ENCODE data around the gene CFAP100.

CFAP100 gene

DNA sequence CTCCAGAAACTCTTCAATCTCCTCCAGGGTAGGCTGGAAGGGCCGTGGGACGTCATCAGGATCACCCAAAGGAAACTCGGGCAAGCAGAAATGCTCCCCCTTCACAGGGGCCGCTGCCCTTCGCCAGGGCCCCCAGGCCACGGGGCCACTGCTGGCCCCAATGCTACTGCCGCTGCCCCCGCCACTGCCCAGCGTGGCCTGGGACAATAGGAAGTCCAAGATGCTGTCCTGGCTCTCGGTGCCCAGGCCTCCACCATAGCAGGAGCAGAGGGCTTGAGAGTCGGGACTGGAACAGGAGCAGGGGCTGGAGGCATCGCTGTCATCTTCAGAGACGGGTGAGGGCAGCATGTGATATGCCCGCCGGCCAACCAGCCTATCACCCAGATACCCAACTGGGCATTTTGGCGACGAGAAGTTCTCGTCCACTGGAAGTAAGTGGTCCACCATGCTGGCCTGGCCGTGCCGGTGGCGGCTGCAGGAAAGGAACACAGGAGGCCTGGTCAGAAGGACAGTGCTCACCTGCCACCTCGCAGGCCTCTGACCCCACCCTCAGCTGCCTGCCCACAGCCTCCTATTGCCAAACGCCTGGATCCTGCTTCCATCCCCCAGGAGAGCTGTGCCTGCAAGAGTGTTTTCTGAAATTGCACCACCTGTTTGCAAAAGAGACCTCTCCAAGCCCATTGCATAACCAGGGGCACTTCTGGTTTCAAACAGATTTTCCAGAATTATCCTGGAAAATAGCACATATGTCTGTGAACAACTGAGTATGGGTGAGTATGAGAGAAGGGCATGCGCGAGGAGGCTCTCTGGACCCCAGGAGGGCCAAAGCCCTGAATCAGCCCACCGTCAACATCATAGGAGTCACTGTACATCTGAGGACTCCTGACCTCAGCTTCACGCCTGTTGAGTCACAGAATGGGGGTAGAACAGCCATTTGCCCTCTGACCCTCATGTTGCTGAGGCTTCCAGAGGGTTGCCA lies 41.9 kb upstream of the CFAP100 start:
- DNase-seq (ENCODE audit: low spot score): no peak
- H3K27me3 Mint-ChIP-seq (ENCODE audit: low read depth): peaks cover 18% of the 10 kb centered on the region
- no peak overlapping the region for H3K27ac Mint-ChIP-seq
- H3K9me3 Mint-ChIP-seq: no peaks in the 10 kb centered on the region
- H3K4me1 Mint-ChIP-seq (ENCODE audit: low read depth): peaks cover 7% of the 10 kb centered on the region
- H3K4me3 Mint-ChIP-seq: no peak overlapping the region
- H3K36me3 Mint-ChIP-seq (ENCODE audit: low read depth): no peaks in the 10 kb centered on the region

DNA sequence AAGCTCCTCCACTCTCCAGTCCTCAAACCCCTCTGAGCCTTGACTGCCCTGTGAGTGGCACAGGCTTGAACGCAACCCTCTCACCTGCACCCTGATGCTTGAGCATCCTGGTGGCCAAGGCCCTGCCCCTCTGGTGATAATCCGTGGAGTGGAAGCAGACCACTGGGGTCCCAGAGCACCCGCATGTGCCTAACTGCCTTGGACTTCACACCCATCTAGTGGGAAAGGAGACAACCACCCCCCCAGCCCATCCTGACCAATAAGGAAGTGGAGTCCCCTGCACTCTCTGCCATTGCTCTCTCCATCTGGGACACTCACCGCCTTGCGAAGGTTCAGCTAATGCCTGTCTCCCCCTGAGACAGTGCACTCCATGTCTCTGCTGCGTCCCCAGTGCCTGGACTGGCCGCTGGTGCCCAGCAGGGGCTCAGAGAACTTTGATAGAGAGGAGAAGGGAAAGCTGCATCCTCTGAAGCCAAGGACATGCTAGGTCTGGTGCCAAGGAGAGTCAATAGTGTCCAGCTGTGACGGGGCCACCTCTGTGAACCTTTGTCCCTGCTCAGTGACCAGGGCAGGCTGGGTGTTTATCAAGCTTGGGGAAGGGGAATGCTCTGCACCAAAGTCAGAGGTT lies 40.9 kb upstream of the CFAP100 start:
- no peak overlapping the region for H3K27ac Mint-ChIP-seq
- no peak overlapping the region for H3K4me3 Mint-ChIP-seq
- no peaks in the 10 kb centered on the region for H3K9me3 Mint-ChIP-seq
- no peak for DNase-seq (ENCODE audit: low spot score)
- H3K36me3 Mint-ChIP-seq (ENCODE audit: low read depth): no peaks in the 10 kb centered on the region
- H3K27me3 Mint-ChIP-seq (ENCODE audit: low read depth): peaks cover 29% of the 10 kb centered on the region
- peaks cover 11% of the 10 kb centered on the region for H3K4me1 Mint-ChIP-seq (ENCODE audit: low read depth)

- Mint-ChIP-seq H3K9me3 (no peaks in the 10 kb centered on the region), H3K4me3 (no peak overlapping the region), H3K27ac (no peak overlapping the region), H3K4me1 (ENCODE audit: low read depth) (peaks cover 11% of the 10 kb centered on the region), H3K27me3 (ENCODE audit: low read depth) (peaks cover 36% of the 10 kb centered on the region), H3K36me3 (ENCODE audit: low read depth) (no peaks in the 10 kb centered on the region)
- no peak for DNase-seq (ENCODE audit: low spot score)
Measured at GRCh38 chr3:126354776-126355175, 39.9 kb upstream of the CFAP100 start.

DNA sequence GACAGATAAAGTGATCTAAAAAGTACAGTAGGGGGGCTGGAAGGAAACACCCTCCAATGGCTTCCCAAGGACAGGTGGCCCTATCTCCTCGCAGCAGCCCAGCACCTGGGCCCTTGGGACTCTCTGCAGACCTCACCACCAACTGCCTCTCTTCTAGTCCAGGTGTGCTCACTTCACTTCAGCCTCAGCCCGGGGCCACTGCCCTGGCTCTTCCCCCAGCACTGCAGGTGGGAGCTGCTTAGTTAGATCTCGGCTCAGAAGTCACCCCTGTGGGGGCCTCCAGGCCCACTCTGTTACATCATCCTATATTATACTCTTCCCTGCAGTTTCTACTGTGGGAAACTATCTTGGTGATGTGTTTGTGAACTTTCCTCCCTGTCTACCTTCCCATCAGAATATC lies 39.5 kb upstream of the CFAP100 start:
- no peaks in the 10 kb centered on the region for H3K36me3 Mint-ChIP-seq (ENCODE audit: low read depth)
- H3K9me3 Mint-ChIP-seq: no peaks in the 10 kb centered on the region

GRCh38 chr3:126355777-126356372 lies 38.8 kb upstream of the CFAP100 start:
- peaks cover 11% of the 10 kb centered on the region for H3K4me1 Mint-ChIP-seq (ENCODE audit: low read depth)
- no peak overlapping the region for H3K27ac Mint-ChIP-seq
- DNase-seq (ENCODE audit: low spot score): no peak
- peak overlapping the region; percentile 76 for H3K4me3 Mint-ChIP-seq
- H3K9me3 Mint-ChIP-seq: no peaks in the 10 kb centered on the region
- no peaks in the 10 kb centered on the region for H3K36me3 Mint-ChIP-seq (ENCODE audit: low read depth)
- H3K27me3 Mint-ChIP-seq (ENCODE audit: low read depth): peaks cover 43% of the 10 kb centered on the region

More for the DNA sequence above, 39.5 kb upstream of the CFAP100 start:
- H3K4me3 Mint-ChIP-seq: peak overlapping the region; percentile 57
- H3K4me1 Mint-ChIP-seq (ENCODE audit: low read depth): peaks cover 11% of the 10 kb centered on the region
- H3K27ac Mint-ChIP-seq: no peak overlapping the region
- H3K27me3 Mint-ChIP-seq (ENCODE audit: low read depth): peaks cover 41% of the 10 kb centered on the region
- no peak for DNase-seq (ENCODE audit: low spot score)

GRCh38 chr3:126356373-126357264 lies 38.1 kb upstream of the CFAP100 start:
- no peaks in the 10 kb centered on the region for H3K9me3 Mint-ChIP-seq
- DNase-seq (ENCODE audit: low spot score): no peak
- H3K27ac Mint-ChIP-seq: no peak overlapping the region
- H3K27me3 Mint-ChIP-seq (ENCODE audit: low read depth): peaks cover 43% of the 10 kb centered on the region
- H3K4me3 Mint-ChIP-seq: peak overlapping the region; percentile 76
- H3K4me1 Mint-ChIP-seq (ENCODE audit: low read depth): peaks cover 11% of the 10 kb centered on the region
- H3K36me3 Mint-ChIP-seq (ENCODE audit: low read depth): no peaks in the 10 kb centered on the region

DNA sequence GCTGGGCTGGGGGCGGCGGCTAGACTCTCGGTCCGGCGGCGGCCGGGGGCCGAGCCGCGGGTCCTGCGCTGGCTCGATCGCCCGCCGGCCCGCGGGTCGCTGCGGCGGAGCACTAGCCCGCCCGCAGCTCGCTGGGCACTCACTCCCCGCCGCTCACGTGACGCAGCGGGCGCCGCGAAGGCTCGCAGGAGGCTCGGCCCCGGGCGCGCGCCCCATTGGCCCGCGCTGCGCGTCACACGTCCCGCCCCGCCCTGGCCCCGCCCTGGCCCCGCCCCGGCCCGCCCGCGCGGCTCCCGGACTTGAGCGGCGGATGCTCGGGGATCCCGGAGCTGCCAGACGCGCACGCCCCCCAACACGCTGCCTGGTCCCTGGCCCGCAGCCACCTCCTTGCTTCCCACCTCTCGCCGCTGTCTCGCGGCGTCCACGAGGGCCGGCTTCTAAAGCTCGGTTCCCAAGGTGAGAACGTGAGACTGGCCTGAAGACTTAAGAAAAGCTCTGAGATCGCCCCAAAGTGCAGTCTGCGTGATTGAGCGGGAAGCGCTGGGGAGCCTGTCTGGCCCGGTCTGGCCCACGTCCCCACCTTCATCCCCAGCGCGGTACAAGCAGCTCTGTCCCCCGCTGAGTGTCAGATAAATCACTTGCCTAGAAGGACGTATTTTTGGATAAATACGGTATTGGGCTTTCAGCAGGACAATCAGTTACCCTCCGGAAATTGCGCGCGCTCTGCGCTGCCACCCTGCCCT lies 37.2 kb upstream of the CFAP100 start, which contains the start of gene KLF15:
KLF15 (minus strand) TSS at position 114 of the 743 bp plus-strand sequence. CDS start 4,486 bp downstream, outside the sequence.
- Mint-ChIP-seq H3K4me3 (peak within 1 kb of the TSS; percentile 84), H3K27me3 (ENCODE audit: low read depth) (peaks cover 45% of the 10 kb centered on the region), H3K4me1 (ENCODE audit: low read depth) (peaks cover 11% of the 10 kb centered on the region), H3K36me3 (ENCODE audit: low read depth) (no peaks in the 10 kb centered on the region), H3K27ac (no peak within 1 kb of the TSS), H3K9me3 (no peaks in the 10 kb centered on the region)
- peak; percentile 80 for DNase-seq (ENCODE audit: low spot score)

DNA sequence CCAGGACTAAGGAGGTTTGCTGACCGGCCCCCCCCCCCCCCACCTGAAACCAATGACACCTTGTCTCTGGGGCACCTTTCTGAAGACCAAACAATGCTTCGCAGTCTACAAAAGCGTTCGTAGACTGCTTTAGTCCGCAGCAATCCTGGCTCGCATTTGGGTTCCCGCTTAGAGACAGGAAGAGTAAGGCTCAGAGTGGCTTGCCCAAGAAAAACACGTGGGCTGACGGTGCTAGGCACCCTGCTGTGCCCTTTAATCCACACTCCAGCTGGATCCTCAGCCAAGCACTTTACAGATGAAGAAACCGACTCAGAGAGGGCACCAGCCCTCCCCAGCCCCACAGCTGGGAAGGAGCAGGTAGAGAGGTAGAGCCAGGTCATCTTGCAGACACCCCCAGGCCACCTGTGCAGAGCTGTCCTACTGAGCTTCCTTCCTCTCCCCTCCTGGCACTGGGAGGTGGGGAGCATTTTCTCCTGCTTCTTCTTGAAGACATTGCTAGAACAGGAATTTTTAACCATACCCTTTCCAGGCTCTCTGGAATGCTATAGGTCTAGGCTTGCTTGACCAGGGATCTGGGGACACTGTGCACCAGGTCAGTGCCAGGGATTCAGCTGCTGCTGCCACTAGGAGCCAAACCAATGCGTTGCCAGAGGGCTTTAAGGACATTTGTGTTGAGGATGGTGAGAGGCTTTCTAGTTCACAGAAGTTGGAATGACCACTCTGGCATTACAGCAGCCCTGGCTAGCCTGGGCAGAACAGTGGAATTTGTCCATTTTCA lies 36.5 kb upstream of the CFAP100 start:
- Mint-ChIP-seq H3K27me3 (ENCODE audit: low read depth) (peaks cover 46% of the 10 kb centered on the region), H3K27ac (no peak overlapping the region), H3K4me1 (ENCODE audit: low read depth) (peaks cover 11% of the 10 kb centered on the region), H3K9me3 (no peaks in the 10 kb centered on the region), H3K4me3 (peak overlapping the region; percentile 84), H3K36me3 (ENCODE audit: low read depth) (no peaks in the 10 kb centered on the region)
- DNase-seq (ENCODE audit: low spot score): no peak

DNA sequence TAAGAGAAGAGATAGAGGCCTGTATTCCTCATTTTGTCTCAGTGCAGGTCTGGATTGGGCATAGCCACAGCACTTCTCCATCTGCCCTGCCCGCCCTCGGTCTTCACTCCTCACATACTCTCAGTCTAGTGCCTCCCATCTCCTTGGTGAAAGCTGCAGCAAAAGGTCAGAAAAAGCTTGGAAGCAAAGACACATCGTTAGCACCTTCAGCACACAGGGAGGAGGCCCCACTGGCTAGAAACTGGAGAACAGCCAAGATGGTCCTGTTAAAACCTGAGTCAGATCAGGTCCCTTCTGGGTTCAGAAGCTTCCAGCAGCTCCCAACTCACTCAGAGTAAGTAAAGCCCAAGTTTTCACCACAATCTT lies 35.9 kb upstream of the CFAP100 start:
- Mint-ChIP-seq H3K36me3 (ENCODE audit: low read depth) (no peaks in the 10 kb centered on the region), H3K27ac (no peak overlapping the region), H3K9me3 (no peaks in the 10 kb centered on the region), H3K4me3 (no peak overlapping the region), H3K4me1 (ENCODE audit: low read depth) (peaks cover 11% of the 10 kb centered on the region), H3K27me3 (ENCODE audit: low read depth) (peaks cover 46% of the 10 kb centered on the region)
- DNase-seq (ENCODE audit: low spot score): no peak

GRCh38 chr3:126360046-126360713 lies 34.5 kb upstream of the CFAP100 start:
- no peaks in the 10 kb centered on the region for H3K36me3 Mint-ChIP-seq (ENCODE audit: low read depth)
- peaks cover 11% of the 10 kb centered on the region for H3K4me1 Mint-ChIP-seq (ENCODE audit: low read depth)
- no peaks in the 10 kb centered on the region for H3K9me3 Mint-ChIP-seq
- peaks cover 43% of the 10 kb centered on the region for H3K27me3 Mint-ChIP-seq (ENCODE audit: low read depth)
- no peak overlapping the region for H3K27ac Mint-ChIP-seq
- H3K4me3 Mint-ChIP-seq: no peak overlapping the region
- DNase-seq (ENCODE audit: low spot score): no peak

GRCh38 chr3:126360714-126361060 lies 34.0 kb upstream of the CFAP100 start:
- no peaks in the 10 kb centered on the region for H3K36me3 Mint-ChIP-seq (ENCODE audit: low read depth)
- no peak for DNase-seq (ENCODE audit: low spot score)
- H3K27ac Mint-ChIP-seq: no peak overlapping the region
- no peaks in the 10 kb centered on the region for H3K9me3 Mint-ChIP-seq
- no peak overlapping the region for H3K4me3 Mint-ChIP-seq
- H3K27me3 Mint-ChIP-seq (ENCODE audit: low read depth): peaks cover 38% of the 10 kb centered on the region
- peaks cover 11% of the 10 kb centered on the region for H3K4me1 Mint-ChIP-seq (ENCODE audit: low read depth)

- Mint-ChIP-seq H3K27me3 (ENCODE audit: low read depth) (peaks cover 34% of the 10 kb centered on the region), H3K4me3 (no peak overlapping the region)
Measured at GRCh38 chr3:126361211-126361610, 33.5 kb upstream of the CFAP100 start.

More at GRCh38 chr3:126361211-126361610, 33.5 kb upstream of the CFAP100 start:
- Mint-ChIP-seq H3K4me1 (ENCODE audit: low read depth) (peaks cover 8% of the 10 kb centered on the region), H3K27ac (no peak overlapping the region), H3K36me3 (ENCODE audit: low read depth) (no peaks in the 10 kb centered on the region), H3K9me3 (no peaks in the 10 kb centered on the region)
- DNase-seq (ENCODE audit: low spot score): no peak

Data from T-helper 2 cell treated with Interferon-gamma antibody and Interleukin-4, amounts not matched to agents 5 μg/mL and 100 μg/mL, for 36 hours (primary cell).